ENCODE data around the gene BBX.

The BBX gene

GRCh38 chr3:107756649-107757048, 233.9 kb downstream of the BBX start:
- DNase-seq, result no peak

- DNase-seq, result no peak
Measured at GRCh38 chr3:107757140-107757539, 234.4 kb downstream of the BBX start.

GRCh38 chr3:107760144-107760543, 237.4 kb downstream of the BBX start:
- no peak for DNase-seq

GRCh38 chr3:107761391-107761790, 238.6 kb downstream of the BBX start:
- no peak for DNase-seq

DNA sequence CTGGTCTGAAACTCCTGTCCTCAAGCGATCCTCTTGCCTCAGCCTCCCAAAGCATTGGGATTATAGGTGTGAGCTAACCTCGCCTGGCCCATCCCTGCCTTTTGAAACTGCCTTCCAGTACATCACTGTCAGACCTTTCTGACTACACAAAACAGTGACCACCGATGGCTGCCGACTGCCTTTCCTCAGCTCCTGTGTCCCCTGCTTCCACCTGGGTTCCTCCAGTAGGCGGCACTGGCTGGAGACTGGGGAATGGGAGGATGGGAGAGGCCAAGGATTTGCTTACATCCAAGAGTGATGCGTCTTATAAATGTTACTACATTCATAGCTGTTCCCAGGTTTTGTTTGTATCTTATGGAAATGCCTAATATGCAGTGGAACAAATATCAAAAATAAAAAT, 242.8 kb downstream of the BBX start:
- DNase-seq, result no peak

DNA sequence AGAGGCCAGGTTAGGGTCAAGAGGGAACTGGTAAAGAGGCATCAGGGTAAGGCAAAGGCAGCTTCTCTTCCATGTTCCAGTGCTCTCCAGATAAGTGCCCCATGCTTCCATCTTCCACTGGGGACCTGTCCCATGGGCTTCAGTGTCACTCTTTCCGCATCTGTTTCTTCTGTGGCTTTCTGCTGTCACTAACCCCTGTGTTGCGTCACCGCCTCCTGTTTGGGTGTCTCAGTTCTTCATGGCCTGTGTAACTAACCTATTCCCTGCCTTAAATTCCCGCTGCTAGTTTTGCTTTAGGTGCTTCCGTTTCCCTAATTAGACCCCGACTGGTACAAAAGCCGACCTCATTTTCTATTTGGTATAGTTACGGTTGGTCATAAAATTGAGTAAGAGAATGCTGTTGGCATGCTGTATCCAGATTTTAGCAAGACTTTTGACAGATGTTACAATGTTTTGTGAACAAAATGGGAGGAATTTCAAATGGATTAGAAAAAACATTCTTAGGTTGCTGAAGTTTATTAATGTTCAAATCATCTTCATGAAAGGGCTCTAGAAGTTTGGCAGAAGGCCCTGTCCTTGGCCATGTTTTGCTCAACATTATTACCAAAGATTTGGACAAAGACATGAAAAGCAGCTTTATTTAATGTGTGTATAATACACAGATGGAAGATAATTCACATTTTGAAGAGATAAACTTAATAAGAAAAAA, 245.3 kb downstream of the BBX start:
- no peak for DNase-seq

DNA sequence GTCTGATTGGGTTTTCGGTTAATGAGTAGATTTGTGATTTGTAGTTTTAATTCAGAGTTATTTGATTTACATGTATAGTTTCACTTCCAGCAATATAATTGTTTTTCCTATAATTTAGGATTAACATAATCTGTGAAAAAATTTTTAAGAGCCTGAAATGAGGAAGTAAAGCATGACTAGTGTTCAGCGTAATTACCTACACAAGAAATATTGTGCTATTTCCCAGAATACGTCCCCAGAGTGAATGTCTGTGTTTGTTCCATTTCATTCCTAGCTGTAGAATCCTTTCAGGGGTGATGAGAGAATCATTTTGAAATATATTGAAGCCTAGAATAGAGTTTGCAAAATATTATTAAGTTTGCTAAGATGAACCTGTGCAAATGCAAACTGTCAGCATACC, 247.1 kb downstream of the BBX start:
- no peak for DNase-seq

- no peak for DNase-seq
Measured at GRCh38 chr3:107772016-107772415, 249.3 kb downstream of the BBX start.

DNA sequence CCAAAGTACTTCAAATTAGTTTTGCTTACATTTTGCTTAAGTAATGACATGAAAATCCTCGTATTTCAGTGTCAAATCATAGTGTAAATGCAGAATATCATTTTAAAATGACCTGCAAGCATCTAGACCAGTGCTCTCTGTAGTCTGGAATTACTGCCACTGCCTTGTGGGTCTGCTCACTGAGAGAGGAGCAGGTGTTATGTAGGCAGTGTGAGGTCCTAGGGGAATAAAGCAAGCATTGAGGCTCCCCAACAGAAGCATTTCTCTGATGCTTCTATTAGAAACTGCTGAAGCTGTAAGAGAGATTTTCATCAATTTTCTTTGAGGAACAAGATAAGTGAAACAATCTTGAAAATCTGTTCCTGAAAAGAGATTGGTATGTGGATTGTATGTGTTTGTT, 253.2 kb downstream of the BBX start:
- DNase-seq, result no peak

GRCh38 chr3:107781253-107781652, 258.5 kb downstream of the BBX start:
- DNase-seq, result no peak

- DNase-seq, result no peak
Measured at GRCh38 chr3:107782054-107782453, 259.3 kb downstream of the BBX start.

DNA sequence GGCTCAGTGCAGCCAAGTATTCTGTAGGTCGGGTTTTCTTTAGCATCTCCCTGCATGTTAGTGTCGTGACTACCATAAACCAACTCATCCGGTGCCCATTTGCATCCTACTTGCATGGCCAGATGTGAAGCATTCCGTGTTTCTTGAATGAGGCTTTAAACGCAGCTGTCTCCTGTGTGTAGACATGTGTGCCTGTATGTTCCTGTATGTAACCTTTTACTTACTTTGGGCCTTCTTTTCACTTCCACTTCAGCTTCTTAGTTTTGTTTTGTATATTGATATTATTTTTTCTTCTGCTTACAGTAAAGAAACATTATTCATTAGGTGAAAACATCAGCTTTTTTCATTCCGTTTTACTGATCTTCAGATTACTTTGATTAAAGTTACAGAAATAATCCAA, 267.9 kb downstream of the BBX start:
- DNase-seq, result no peak

GRCh38 chr3:107791027-107791426, 268.3 kb downstream of the BBX start:
- no peak for DNase-seq

GRCh38 chr3:107791450-107791849, 268.7 kb downstream of the BBX start:
- DNase-seq, result no peak

DNA sequence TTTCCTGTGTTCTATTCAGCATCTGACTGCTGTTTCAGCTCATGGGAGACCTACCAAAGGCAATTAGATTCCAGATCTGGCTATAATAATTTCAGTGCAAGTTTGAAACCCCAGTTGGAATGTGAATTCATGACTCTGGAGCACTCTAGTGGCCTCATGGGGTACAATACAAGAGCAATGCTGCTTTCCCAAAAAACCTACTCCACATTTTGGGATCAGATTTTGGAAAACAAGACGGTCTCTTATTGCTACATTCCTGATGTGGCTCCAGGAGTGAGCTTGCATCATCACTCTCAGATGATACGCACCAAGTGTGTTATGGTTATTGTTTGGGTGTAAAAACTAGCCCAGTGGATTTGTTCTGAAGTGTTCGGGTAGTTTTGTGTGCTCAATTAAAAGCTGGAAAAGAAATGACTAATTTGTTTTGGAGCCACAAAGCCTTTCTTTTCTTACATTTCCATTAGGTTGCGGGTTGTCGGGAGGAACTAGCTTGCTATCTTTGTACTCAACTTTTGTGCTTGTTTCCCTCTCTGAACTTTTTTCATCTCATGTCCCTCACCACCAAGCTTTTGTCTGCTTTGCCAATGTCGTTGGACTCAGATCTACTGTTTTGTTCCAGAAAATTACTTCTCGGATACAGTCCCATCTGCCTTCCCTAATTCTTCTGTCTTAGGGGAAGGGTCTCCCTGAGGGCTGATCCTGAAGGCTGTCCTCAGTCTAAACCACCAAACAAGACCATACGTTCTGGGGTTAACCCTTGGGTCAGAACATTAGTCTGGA, 272.1 kb downstream of the BBX start:
- DNase-seq, result no peak

DNA sequence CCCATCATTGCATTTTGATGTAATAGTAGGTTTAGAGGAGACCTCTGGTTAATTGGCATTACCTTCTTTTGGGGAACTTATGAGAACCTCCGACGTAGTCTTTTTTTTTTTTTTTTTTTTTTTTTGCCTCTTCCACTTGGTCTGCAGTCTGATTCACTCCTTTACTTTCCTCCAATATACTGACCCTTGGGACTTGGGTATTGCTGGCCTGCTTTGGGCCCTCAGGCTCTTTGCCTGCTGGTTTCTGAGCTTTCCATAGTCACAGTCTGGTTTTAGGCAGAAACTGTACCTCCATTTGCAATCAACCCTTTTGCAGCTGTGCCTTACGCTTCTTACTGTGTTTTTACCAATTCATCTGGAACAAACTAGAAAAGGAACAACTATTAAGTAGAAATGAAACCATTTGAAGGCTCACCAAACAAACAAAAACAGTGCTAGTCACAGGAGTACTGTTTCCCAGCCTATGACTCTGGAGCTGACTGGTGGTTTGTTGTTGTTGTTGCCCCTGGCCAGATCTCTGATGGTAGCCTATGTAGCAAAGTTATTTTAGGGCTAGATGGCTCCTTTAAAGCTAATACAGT, 272.8 kb downstream of the BBX start:
- no peak for DNase-seq

DNA sequence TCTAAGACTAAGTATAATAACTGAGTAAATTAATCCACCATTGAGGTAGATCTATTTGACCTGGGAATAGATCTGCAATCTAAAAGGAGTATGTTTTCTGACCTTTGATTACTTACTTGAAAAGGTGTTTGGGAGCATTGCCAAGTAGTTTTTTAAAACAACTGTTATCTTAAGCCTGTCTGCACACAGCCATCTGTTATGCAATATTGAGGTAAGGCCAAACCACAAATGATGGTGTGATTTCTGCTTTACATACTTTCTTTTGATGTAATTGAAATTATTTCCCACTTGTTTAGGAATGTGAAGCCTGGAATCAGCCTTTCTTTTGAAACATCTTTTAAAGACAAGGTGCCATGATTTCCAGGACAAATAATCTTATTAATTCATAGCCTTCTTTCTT, 274.0 kb downstream of the BBX start:
- no peak for DNase-seq

DNA sequence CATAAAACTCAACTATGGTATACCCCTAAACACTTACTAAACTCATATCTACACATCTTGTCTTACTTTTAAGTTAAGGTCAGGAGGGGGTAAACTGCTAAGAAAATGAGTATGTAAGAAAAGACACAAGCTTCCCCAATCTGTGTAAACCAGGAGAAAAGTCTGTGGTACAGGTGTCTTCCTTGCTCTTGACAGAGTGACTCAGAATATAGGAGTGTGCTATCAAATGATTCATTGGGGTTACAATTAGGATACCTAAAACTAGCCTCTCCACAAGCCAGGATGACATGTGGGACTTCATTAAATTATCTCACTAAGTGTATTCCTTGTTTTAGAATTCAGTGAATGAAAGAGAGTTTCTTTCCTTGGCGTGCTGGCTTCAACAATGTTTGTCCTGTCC, 274.8 kb downstream of the BBX start:
- no peak for DNase-seq

DNA sequence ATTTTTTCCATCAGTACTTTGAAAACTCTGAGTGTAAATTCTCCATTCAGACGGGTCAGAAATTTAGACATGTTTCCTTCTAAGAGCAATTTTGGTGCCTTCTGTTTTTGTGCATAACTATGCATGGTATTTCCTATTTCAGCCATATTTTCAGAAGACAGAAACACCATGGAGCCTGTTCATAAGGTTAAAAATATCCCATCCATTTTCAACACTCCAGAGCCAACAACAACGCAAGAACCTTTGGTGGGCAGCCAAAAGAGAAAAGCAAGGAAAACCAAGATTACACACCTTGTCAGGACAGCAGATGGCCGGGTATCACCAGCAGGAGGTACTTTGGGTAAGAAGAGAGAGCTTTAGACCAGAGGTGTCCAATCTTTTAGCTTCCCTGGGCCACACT, 275.6 kb downstream of the BBX start:
- DNase-seq, result no peak

GRCh38 chr3:107800710-107801109, 277.9 kb downstream of the BBX start:
- DNase-seq, result no peak

DNA sequence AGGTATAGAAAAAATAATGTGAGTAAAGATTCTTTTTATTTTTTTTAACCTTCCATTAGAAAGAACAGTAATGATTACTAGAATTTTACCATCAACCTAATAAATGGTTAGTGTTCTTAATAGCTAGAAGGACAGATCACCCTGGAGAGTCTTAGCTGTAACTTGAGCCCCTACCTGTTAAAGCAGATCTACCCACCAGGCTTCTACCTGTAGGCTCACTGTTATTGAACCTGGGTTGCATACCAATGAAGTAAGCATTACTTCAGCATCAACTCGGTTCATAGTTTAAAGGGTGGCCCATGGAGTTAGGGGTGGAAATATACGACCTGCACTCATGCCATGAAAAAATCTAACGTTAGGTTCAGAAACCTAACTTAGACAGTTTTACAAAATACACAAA, 280.4 kb downstream of the BBX start:
- DNase-seq, result no peak

GRCh38 chr3:107806021-107806420, 283.3 kb downstream of the BBX start:
- no peak for DNase-seq

DNA sequence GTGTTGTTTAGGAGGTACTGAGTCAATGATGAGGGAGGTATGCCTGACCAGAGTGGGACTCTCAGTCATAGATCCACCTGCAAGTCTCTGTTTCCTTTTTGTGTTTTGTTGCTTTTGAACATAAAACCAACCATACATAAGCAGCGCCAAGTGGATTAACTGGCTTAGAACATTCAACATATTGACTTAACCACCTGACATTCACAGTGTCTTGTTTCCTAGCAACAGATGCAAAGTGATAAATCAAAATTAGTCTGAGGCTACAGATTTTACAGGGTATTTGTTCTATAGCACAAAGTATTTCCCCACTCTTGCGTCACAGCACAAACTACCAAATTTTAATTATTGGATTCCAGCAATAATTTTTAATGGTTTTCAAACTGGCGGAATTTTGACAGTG, 283.8 kb downstream of the BBX start:
- no peak for DNase-seq
